ENCODE results near the gene KCNMA1.

DNA sequence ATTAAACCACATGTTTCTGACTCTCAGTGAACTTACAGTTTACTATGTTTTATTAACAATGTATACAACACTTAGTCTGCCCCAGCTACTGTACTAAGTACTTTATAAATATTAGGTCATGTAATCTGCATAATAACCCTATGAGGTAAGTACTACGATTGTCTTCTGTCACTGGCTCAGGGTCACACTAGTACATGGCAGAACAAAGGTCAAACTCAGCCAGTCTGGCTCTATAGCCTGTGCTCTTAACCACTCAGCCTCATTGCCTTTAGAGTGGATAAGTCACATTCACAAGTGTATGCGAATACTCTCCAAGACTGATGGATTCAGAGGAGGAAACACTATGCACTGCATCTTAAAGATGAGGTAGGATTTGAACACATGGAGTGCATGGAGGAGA is 252.3 kb downstream of the KCNMA1 start:
- TF ChIP-seq GATA2 (IDR thresholded peaks at IDR 0.05; ENCODE audit: low read depth, low read length), result no peak
- no peak for TF ChIP-seq GATA3 (IDR thresholded peaks at IDR 0.05; ENCODE audit: low read depth, low read length)

Data from SH-SY5Y (cell line).